DMS53 treated with DMSO at 0.1 percent for 48 hours (cell line): Measurements from ENCODE around the gene GRID2.

Experiments used
- DNase-seq: peaks from one replicate; lab custom pipeline; 2025; ENCODE audit not compliant: unreplicated experiment; lab: John Stamatoyannopoulos, UW

GRID2 gene

DNA sequence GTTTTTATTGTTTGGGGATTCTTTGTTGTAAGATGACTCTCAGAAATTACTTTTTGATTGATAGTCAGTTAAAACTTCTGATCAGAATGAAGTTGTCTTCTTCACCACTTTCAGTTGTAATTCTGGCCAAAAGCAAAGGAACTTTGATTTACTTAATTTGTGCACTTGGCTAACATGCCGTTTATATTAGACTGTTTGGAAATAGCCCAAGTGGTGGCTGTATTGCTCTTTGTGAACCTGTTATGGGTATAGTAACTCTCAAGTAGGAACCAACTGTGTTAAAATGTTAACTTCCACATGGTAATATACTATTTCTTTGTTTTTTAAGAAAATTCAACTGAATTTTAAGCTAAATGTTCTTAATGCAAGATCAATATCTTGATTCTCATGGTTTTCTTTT, 581.9 kb downstream of the GRID2 start:
- DNase-seq, result no peak

DNA sequence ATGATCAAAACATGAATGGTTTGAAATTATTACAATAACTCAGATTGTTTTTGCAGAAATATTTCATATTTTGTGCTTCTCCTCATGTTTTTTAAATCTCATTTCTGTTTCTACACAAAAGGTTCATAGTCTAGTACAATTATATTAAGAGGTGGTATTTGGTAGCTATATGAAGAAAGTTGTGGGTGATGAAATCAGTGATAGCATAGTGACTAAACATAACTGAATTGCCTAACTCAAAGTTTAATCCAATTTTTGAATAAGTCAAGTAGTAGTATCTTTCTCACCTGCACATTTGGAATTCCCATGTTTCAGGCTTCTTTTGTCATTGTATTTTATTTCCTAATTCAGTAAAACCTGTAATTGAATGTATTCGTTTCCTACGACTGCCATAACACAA, 648.7 kb downstream of the GRID2 start:
- no peak for DNase-seq

DNA sequence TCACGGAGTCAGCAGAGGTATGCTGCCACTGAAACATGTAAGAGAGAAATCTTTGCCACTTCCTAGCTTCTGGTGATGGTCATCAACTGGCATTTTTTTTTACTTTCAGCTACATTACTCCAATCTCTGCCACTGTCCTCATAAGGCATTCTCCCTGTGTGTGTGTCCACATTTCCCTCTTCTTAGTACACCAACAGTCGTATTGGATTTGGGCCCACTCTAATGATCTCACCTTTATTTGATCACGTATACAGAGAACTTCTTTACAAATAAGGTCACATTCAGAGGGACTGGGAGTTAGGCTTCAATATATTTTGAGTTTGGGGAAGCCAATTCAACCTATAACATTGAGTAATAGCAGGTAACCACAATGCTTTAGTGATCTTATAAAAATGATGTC, 649.1 kb downstream of the GRID2 start:
- no peak for DNase-seq

DNA sequence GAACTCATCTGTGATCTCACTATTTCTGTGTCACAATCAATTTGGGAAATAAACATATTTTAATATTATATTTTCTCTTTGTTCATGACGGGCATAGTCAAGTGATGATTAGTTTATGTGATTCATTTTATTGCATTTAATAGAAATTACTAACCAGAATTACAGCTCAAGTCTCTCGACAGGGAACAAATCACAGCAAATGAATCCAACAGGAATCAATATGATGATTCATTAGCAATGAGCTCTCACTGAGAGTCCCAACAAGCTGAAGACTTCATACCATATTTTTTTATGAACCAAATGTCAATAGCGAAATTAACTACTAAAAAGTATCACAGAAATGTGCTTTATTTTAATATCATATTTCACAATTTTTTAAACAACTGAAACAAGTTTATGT, 649.7 kb downstream of the GRID2 start:
- no peak for DNase-seq

DNA sequence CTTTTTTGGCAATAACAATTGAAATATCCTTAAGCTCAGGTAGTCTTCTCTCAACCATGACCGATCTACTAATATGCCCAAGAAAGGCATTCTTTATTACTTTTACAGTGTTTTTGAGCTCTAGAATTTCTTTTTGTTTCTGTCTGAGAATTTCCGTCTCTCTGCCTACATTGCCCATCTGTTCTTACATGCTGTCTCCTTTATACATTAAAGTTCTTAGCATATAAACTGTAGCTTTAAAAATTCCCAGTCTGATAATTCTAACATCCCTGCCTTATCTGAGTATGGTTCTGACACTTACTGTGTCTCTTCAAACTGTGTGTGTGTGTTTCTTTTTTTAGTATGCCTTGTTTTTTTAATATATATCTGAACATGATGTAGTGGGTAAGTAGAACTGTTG, 658.1 kb downstream of the GRID2 start:
- no peak for DNase-seq

DNA sequence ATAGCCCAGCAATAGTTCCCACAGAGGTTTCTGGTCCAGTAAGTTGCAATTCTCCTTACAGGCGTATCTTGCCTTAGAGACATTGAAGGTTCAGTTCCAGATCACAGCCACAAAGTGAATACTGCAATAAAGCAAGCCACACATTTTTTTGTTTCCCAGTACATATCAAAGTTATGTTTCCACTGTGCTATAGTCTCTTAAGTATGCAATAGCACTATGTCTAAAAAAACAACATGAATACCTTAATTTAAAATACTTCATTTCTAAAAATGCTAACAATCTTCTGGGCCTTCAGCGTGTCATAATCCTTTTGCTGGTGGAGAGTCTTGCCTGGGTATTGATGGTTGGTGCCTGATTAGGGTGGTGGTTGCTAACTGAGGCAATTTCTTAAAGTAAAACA, 659.1 kb downstream of the GRID2 start:
- DNase-seq, result no peak

DNA sequence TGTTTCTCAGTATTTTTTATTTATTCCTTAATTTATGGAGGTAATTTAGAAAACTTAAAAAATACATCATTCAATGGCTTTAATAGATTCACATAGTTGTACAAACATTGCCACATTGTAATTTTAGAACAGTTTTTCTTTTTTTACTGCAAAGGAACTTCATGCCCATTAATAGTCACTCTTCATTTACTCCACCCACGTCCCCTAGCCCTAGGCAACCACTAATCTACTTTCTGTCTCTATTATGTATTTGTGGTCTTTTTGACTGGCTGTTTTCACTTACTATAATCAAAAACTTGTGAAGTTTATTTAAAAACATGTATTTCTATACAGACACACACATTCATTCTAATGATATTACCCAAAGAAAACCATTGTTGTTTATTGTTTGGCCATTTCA, 664.8 kb downstream of the GRID2 start:
- no peak for DNase-seq

DNA sequence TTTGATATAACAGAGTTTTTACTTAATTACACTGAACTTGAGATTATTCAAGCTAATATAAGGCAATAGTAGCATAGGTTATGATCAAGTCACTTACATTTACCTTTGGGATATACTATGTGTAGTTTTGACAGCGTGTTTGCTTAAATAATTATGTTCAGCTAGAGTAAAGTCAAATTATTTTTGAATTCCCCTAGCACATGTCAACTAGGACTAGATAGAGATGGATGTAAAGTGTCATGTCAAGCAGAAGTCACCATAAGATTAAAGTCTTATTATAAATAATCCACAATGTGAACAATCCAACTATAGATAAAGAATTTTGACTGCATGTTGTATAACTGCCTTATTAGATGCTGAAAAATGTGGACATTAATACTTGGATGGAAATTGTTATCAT, 665.2 kb downstream of the GRID2 start:
- no peak for DNase-seq

DNA sequence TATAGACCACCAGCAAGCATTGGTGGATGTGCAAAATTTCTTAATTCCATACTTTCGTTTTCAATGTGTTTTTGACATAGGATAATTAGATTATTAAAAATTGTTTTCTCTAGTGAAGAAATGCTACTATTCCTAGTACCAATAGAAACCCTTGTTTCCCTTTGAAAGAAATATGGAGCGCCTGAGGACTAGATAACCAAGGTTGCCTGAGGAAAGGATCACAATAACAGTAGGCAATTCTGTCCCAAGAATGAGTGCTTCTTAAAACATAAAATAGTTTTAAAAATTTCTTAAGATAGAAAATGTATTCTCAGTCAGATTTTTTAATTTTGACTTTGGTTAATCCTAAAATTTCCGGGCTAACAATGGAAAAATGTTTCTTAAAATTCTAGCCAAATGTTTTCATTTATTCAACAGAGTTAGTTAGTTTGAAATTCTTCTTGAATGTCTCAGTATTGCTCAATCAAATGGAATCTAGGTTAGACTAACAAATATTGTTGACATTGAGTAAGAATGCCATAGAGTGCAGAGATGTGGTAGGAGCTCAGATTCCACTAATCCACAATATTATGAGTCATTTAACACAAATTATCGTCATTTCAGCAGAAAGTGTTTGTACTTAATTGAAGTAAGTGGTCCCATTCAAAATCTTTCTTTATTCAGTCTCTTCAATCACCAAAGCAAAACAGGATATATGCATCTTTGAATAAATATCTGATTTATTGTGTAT, 666.0 kb downstream of the GRID2 start:
- DNase-seq, result peak; percentile 85

DNA sequence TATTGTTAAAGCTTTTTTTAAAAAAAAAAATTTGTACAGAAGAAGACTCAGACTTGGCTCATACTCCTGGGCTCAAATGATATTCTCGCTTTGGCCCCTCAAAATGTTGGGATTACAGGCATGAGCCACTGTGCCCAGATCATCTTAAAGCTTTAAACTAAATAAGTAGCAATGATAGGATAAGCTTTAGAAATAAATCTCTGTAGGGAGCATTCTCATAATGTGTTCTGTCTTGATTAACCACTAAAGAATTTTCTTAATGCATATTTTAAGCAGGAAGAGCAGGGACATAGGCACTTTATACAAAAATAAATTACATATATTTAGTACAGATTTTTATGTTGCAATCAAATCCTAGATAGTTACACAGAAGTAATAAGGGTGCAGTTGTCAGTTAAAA, 667.2 kb downstream of the GRID2 start:
- DNase-seq, result no peak

DNA sequence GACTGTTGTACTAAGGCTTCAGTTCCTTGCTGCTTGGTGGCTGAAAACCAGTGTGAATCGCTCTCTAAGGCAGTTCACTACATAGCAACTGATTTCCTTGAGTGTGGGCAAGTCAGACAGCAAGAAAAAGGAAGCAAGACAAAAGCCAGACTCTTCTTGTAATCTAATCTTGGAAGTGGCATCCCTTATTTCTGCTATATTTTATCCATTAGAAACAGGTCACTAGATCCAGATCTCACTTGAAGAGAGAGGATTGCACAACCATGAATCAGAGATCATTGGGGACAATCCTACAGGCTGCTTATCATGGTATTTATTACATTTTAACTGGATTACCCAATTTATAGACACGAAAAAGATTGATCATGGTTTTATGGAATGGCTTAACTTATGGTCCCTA, 684.5 kb downstream of the GRID2 start:
- no peak for DNase-seq

DNA sequence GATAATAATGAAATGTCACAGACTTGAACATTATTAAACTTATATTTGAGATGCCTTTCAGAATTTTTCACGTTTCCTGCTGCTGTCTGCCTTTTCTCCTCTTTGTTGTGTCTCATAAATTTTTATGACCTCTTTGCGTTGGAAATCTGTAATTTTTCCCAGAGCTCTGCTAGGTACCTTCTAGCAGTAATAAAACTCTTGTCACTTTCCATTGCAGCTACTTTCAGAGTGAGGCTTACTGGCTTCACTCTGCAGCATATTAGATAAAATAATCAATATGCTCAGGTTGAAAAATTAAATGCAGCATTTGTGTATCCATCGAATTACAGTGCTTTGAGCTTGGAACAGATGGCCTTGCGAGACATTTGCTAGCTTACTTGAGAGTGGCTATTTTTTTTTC, 689.0 kb downstream of the GRID2 start:
- DNase-seq, result no peak

DNA sequence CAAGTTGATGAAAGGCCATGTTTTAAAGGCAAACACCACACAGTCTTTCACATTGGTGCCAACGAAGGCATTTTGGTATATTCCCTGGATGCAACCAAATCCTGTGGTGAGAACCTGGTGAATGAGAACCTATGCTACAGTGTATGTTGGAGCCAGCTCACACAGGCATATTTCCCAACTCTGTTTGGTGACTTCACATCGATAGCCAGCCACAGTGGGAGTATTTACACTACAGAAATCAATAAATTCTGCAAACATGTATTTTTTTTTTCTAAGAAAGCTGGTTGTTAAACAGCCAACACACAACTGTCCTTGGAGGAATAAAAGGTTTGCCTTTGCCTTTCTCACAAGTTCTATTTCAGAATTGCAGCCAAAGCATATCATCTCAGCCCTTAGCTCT, 691.0 kb downstream of the GRID2 start:
- no peak for DNase-seq

DNA sequence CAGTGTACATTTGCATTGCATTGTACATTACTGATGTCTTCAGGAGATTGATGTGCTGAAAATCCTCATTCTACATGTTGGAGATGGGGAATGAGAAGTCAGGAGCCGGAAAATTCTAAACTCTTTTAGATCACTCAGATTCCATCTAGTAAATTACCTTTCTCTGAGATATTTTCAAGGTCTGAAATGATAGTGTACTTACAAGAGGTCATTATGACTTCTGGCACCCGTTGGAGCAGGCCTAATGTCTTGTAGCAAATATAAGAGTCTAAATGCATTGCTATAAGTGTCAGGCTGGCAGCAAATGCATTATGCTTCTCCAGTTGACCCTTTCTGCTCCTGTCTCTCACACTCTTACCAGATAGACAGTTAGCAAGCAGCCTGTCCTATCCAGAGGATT, 692.8 kb downstream of the GRID2 start:
- DNase-seq, result no peak

DNA sequence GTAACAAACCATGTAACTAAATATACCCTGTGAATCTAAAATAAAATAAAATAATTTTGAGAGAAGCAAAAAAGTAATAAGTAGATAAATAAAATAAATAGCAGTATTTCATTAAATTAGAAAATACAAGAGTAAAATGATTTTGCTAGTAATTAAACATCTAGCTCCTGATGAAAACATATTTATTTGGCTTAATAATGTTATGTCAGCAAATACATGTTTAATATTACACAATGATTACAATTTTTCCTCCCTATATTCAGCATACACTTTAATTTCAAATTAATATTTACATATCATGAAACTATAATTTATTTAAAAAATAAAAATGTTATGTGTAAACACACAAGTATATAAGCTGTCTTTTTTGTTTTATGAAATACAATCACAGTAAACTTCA, 697.1 kb downstream of the GRID2 start:
- no peak for DNase-seq

DNA sequence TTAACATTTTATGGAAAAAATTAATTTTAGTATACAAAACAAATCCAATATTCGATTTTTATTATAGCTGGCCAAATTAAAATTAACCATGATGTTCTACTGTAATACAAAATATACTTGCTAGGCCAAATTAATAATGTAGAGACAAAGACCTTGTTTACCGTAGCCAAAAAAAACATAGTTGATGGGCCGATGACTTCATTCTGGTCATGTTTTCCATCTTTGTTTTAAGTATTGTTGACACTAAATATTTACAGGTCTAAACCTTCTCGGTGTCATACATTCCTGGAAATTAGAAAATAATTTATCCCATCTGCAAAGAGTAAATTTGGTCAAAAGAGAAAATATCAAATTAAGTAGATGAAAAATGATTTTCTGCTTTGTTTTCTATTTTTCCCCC, 698.5 kb downstream of the GRID2 start:
- DNase-seq, result no peak

DNA sequence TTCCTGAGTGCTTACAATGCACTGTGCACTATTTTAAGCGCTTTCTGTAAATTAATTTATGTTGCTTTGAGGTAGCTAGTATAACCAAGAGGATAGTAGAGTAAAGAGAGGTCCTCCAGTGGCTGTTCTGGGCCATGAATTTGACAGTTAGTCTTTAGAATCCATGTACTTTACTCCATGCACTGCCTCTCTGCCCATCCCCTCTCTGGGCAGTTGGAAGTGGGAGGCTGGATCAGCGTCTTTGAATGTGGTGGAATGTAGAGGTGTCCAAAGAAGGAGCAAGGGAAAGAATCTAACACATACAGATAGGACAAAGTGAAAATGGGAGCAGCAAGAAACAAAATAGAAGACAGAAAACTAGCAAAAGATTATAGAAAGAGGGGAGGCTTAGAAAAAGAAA, 712.6 kb downstream of the GRID2 start:
- DNase-seq, result no peak

DNA sequence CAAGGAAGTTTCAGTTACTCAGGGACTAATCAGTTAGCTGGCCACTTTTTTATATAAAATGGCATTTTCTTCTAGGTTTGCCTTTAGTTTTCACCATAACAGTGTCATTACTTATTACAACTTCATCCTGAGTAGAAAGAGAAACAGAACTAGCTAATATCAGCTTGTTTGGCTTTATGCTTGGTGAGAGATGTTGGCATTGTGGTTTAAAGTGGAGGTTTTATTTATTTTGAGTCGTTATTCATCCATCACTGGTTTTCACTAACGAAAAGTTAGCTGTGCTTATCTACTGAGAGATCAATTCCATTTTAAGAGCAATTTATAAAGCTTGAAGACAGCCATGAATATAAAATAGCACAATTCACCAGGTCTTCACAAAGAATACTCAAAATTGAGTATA, 714.5 kb downstream of the GRID2 start:
- no peak for DNase-seq

DNA sequence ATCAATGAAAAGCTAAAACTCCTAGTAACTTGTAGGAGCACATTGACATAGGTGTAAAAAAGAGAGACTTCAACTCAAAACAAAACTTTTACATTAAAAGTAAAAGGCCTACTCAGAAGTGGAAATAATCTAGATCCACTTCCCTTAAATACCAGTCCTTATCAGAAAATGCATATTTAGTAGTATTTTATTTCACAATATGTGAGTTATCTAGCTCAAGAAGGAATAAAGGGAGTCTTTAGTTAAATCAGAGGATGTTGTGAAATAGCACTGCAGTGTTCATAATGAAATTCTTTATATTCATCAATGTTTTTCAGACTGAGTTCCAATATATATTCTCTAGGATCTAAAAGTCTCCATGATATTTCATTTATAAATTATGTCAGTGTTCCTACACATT, 715.0 kb downstream of the GRID2 start:
- no peak for DNase-seq

DNA sequence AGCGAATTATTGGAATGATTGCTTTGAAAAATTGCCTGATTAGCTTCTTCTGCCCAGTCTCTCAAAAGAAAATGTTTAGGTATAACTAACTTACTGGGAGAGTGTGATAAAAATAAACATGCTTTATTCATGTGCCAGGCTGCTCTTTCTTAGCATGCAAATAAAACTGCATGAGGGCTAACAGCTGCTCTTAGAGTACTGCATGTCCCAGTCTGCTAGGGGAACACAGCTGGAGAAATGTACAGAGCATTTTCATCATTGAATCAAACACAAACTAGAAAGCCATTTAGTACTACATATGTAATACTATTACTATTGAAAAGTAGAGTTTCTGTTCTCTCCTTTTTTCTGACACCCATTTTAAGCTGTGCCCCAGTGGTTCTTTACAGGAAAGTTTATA, 726.0 kb downstream of the GRID2 start:
- DNase-seq, result no peak

DNA sequence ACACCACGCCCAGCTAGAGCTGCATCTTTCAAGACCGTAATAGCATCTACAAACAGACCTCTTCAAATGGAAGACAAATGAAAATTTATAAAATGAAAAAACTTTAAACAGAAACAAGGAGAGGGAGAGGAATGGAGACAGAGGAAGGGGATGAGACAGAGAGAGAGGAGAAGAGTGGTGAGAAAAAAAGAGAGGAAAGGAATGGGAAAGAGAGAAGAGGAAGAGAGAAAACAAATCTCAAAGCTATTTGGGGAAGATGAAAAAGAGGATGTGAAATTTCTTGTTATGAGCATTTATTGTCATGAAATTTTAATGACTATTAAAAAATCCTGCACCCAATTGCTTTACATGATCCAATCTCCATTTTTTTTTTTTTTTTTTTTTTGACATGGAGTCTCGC, 726.9 kb downstream of the GRID2 start:
- no peak for DNase-seq

DNA sequence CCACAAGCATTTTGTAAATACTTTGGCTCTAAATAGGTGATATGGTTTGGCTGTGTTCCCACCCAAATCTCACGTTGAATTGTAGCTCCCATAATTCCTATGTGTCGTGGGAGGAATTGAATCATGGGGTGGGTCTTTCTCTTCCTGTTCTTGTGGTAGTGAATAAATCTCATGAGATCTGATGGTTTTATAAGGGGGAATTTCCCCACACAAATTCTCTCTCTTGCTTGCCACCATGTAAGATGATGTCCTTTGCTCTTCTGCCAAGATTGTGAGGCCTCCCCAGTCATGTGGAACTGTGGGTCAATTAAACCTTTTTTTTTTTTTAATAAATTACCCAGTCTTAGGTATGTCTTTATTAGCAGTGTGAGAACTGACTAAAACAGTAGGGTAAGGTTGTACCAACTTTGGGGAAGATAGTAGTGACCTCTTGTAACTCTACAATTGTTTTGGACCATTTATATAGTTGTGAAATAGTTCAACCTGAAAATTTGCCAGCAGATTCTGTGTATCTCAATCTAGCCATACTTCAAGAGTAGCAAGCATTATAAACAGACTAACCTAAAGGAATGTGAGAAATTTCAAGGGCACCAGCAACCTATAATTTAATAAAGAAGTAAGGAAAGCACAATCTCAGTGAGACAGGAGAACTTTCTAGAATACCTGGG, 727.8 kb downstream of the GRID2 start:
- DNase-seq, result no peak

DNA sequence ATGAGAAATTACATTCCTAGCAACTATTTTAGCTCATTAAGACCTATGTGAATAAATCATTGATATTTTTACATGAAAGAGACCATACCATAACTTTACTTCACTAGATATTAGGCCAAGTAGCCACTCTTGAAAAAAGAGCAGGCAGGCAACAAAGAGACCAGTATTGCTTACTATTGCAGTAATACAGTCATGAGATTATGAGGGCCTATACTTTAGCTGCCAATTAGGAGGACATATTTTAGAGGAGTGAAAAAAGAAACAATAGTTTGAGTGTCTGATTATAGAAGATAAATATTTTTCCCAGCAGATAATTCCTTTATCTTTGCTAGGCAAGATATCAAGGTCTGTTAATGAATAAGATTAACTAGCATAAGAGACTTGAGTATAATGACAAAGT, 739.0 kb downstream of the GRID2 start:
- DNase-seq, result no peak
